ENCODE measurements around the gene IL2RA. TPM values are rescaled to one million over a fixed set of nuclear protein-coding genes. Genes with fewer than 3 reads are reported as not detected.

Gene IL2RA
- total and polyA plus RNA-seq, 2 donors (not counting 3 experiments of a cell fraction or from before 2014, with no cell fraction given): not detected

GRCh38 chr10:5968681-5969453 lies 93.3 kb downstream of the IL2RA start:
- TF ChIP-seq JUN (IDR thresholded peaks at IDR 0.05; ENCODE audit: borderline replicate concordance, insufficient read depth, insufficient read length, low read depth) (no peak), GATA2 (IDR thresholded peaks at IDR 0.05; ENCODE audit: insufficient read depth, insufficient read length, low read depth, low read length) (no peak), FOS (IDR thresholded peaks at IDR 0.05; ENCODE audit: borderline replicate concordance, insufficient read depth, low read length) (no peak), CTCF (IDR thresholded peaks at IDR 0.05; ENCODE audit: extremely low read depth in 1 of 2, insufficient read depth in 1 of 2, low read depth in 1 of 2, low read length in 2 of 2) (no peak), POLR2AphosphoS5 (IDR thresholded peaks at IDR 0.05; ENCODE audit: insufficient read depth, low read depth, low read length) (no peak), POLR2A (IDR thresholded peaks at IDR 0.05; ENCODE audit: low read depth, low read length) (no peak), MYC (IDR thresholded peaks at IDR 0.05; ENCODE audit: low read depth, low read length) (no peak), EZH2 (IDR thresholded peaks at IDR 0.05; ENCODE audit: borderline replicate concordance, low read depth, low read length, severe bottlenecking) (no peak)
- TF ChIP-seq, protein P1, sequence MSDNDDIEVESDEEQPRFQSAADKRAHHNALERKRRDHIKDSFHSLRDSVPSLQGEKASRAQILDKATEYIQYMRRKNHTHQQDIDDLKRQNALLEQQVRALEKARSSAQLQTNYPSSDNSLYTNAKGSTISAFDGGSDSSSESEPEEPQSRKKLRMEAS (IDR thresholded peaks at IDR 0.05; ENCODE audit: insufficient read depth, insufficient read length): no peak
- no peaks in the 10 kb centered on the region for H3K9me3 ChIP-seq (replicated peaks; ENCODE audit: control insufficient read depth, insufficient read depth, low read length)
- H3K27me3 ChIP-seq (ENCODE audit: control insufficient read depth in 2 of 2, insufficient read depth in 2 of 2, low read length in 2 of 2): no peaks in the 10 kb centered on the region
- no peak overlapping the region for H3K27ac ChIP-seq (ENCODE audit: insufficient read depth, low read depth, low read length)
- DNase-seq (ENCODE audit: low read depth, low spot score): no peak
- H3K4me3 ChIP-seq (replicated peaks in 1 of 3; ENCODE audit: insufficient read depth in 1 of 3, low read depth in 1 of 3, low read length in 3 of 3): no peak overlapping the region
- H2AFZ ChIP-seq (ENCODE audit: low read depth, low read length): no peak overlapping the region
- peaks cover 31% of the 10 kb centered on the region for H3K4me1 ChIP-seq (ENCODE audit: control insufficient read depth, extremely low read depth, insufficient read depth, low read length)
- dilution Hi-C loops (cut with MboI; ENCODE audit: extremely low pct_ligation_motif_present, low sequenced_read_pairs): loop anchor here (25.0 kb wide), 1 partner anchor 118 kb away; the partner anchor contains the start of gene RBM17
- BruUV-seq (replicated peaks): no TSS peak
- intact Hi-C loops (cut with micrococcal nuclease): no loop called here
- FAIRE-seq: no peak
- CTCF ChIA-PET: no interaction called here
- POLR2A ChIA-PET: no interaction called here
- H4K20me1 ChIP-seq (replicated peaks; ENCODE audit: control insufficient read depth, extremely low read depth, insufficient read depth, low read length): no peaks in the 10 kb centered on the region
- H3K9me1 ChIP-seq (replicated peaks; ENCODE audit: control insufficient read depth, extremely low read depth, insufficient read depth, low read length): no peaks in the 10 kb centered on the region
- H3K36me3 ChIP-seq (ENCODE audit: control insufficient read depth in 2 of 2, extremely low read depth in 1 of 2, insufficient read depth in 2 of 2, low read length in 2 of 2): peaks cover 0 to 2% of the 10 kb centered on the region in 2 experiments
- H3K4me2 ChIP-seq (ENCODE audit: insufficient read depth, low read length): no peak overlapping the region
- peaks cover 23% of the 10 kb centered on the region for H3K79me2 ChIP-seq (ENCODE audit: control insufficient read depth, insufficient read depth, low read length)
- H3K9ac ChIP-seq (replicated peaks; ENCODE audit: extremely low read depth, insufficient read depth, low read length): no peak overlapping the region

All from endothelial cell of umbilical vein (primary cell).